GM23338 (cell line): Measurements from ENCODE around the gene RYR3. TPM values are rescaled to one million over a fixed set of nuclear protein-coding genes. Genes with fewer than 3 reads are reported as not detected.

Experiments
- ATAC-seq: fragments of 200-7000 bp; cut with Tn5 transposase; 3 replicates; pipeline ENCODE4 v1.9.1; 2020
- DNase-seq: peaks from one replicate; pipeline ENCODE4 v3.0.0-alpha.2; 2015; ENCODE audit warnings: low spot score
- H2AFZ ChIP-seq: fragments of 200-600 bp; sonication (generic); 2 replicates; pipeline ENCODE4 v1.8.0; 2016; ENCODE audit warnings: antibody characterized with exemption, mild to moderate bottlenecking, moderate library complexity
- H3F3A ChIP-seq: fragments of 200-600 bp; sonication (generic); replicated peaks from 2 replicates; pipeline ENCODE4 v1.8.0; 2017; ENCODE audit warnings: antibody characterized with exemption, mixed run types, low read depth
- H3K27ac ChIP-seq: fragments of 200-600 bp; sonication (generic); 2 replicates; pipeline ENCODE4 v1.6.1; 2016; ENCODE audit warnings: low read depth
- H3K27me3 ChIP-seq: fragments of 200-600 bp; sonication (generic); 2 replicates; pipeline ENCODE4 v1.8.0; 2016; ENCODE audit warnings: mild to moderate bottlenecking, mixed run types, moderate library complexity; ENCODE audit not compliant: insufficient read depth
- H3K36me3 ChIP-seq: fragments of 200-600 bp; sonication (generic); 2 replicates; pipeline ENCODE4 v1.8.0; 2016; ENCODE audit warnings: mild to moderate bottlenecking; ENCODE audit not compliant: insufficient read depth
- H3K4me1 ChIP-seq: fragments of 200-600 bp; sonication (generic); 2 replicates; pipeline ENCODE4 v1.8.0; 2016; ENCODE audit warnings: mild to moderate bottlenecking, moderate library complexity; ENCODE audit not compliant: insufficient read depth
- H3K4me2 ChIP-seq: fragments of 200-600 bp; sonication (generic); 2 replicates; pipeline ENCODE4 v1.7.1; 2017; ENCODE audit warnings: mixed run types
- H3K4me3 ChIP-seq: fragments of 200-600 bp; sonication (generic); 2 replicates; pipeline ENCODE4 v1.6.1; 2016; ENCODE audit warnings: mixed run types
- H3K79me2 ChIP-seq: fragments of 200-600 bp; sonication (generic); replicated peaks from 2 replicates; pipeline ENCODE4 v1.8.0; 2017; ENCODE audit warnings: mild to moderate bottlenecking; ENCODE audit not compliant: insufficient read depth
- H3K9me2 ChIP-seq: fragments of 200-600 bp; sonication (generic); 2 replicates; pipeline ENCODE4 v1.8.0; 2017; ENCODE audit not compliant: insufficient read depth
- H4K20me1 ChIP-seq: fragments of 200-600 bp; sonication (generic); replicated peaks from 2 replicates; pipeline ENCODE4 v1.8.0; 2017; ENCODE audit warnings: mild to moderate bottlenecking; ENCODE audit not compliant: insufficient read depth
- H3K27ac Mint-ChIP-seq: 2 replicates; pipeline ENCODE4 v1.8.0; 2020; ENCODE audit warnings: inconsistent platforms, mild to moderate bottlenecking, moderate library complexity, mixed read lengths
- H3K27me3 Mint-ChIP-seq: 3 replicates; pipeline ENCODE4 v1.8.0; 2022; ENCODE audit warnings: low read depth, mild to moderate bottlenecking, moderate library complexity, mixed read lengths, inconsistent platforms; ENCODE audit not compliant: insufficient read depth, poor library complexity
- H3K36me3 Mint-ChIP-seq: 3 replicates; pipeline ENCODE4 v1.8.0; 2021; ENCODE audit warnings: low read depth, mild to moderate bottlenecking, inconsistent platforms, moderate library complexity, mixed read lengths
- H3K4me1 Mint-ChIP-seq: 3 replicates; pipeline ENCODE4 v1.8.0; 2020; ENCODE audit warnings: mild to moderate bottlenecking, inconsistent platforms, mixed read lengths
- H3K4me3 Mint-ChIP-seq: 3 replicates; pipeline ENCODE4 v1.8.0; 2021; ENCODE audit warnings: moderate library complexity, mild to moderate bottlenecking, inconsistent platforms, mixed read lengths
- H3K9me3 Mint-ChIP-seq: 3 replicates; pipeline ENCODE4 v1.8.0; 2020; ENCODE audit warnings: moderate library complexity, mild to moderate bottlenecking, inconsistent platforms, mixed read lengths
- CREB1 ChIP-seq: fragments of 250-450 bp; sonication (Bioruptor Pico); IDR thresholded peaks from 2 replicates; pipeline ENCODE4 v1.5.0; 2020; ENCODE audit warnings: low read depth, mild to moderate bottlenecking, moderate library complexity
- EZH2phosphoT487 ChIP-seq: fragments of 200-600 bp; sonication (generic); IDR thresholded peaks from one replicate; pipeline ENCODE4 v1.8.1; 2018; ENCODE audit warnings: antibody characterized with exemption; ENCODE audit not compliant: unreplicated experiment
- NANOG ChIP-seq: IDR thresholded peaks from 2 replicates; pipeline ENCODE4 v1.6.1; 2016; ENCODE audit warnings: antibody characterized with exemption, borderline replicate concordance
- POLR2AphosphoS5 ChIP-seq: IDR thresholded peaks from 2 replicates; pipeline ENCODE4 v1.6.1; 2016; ENCODE audit warnings: antibody characterized with exemption, low read depth
- STAT1 ChIP-seq: IDR thresholded peaks from one replicate; pipeline ENCODE4 v1.6.1; 2016; ENCODE audit warnings: antibody characterized with exemption; ENCODE audit not compliant: unreplicated experiment
- ZNF114 ChIP-seq: fragments of 250-450 bp; sonication (Bioruptor Pico); IDR thresholded peaks from 2 replicates; pipeline ENCODE4 v1.5.0; 2020; ENCODE audit warnings: mild to moderate bottlenecking, moderate library complexity
- ZNF462 ChIP-seq: fragments of 250-450 bp; sonication (Bioruptor Pico); IDR thresholded peaks from 2 replicates; pipeline ENCODE4 v1.5.0; 2020; ENCODE audit warnings: mild to moderate bottlenecking, moderate library complexity
- polyA plus RNA-seq: library from polyadenylated mRNA; unstranded; fragments of >200 nt; fragmentation: Nextera tagmentation; extraction: Ambion mirVana; gene quantifications from 2 replicates; pipeline ENCODE4 v1.2.1, GENCODE V29; 2016
- total RNA-seq: library from RNA; depleted of rRNA; stranded (reverse); fragments of >200 nt; shearing (Covaris generic); gene quantifications from 2 replicates; pipeline ENCODE4 v1.2.3, GENCODE V29; 2014
- TF ChIP-seq, protein P1 (sequence below), 2 experiments: fragments of 200-600 bp in 1 of 2; sonication (generic) in 1 of 2; conservative IDR thresholded peaks; 2 replicates each; pipeline versions ENCODE4 v1.5.1 to v1.6.1; 2016 to 2017; ENCODE audit warnings: antibody characterized with exemption in 2 of 2, low read depth in 2 of 2, mild to moderate bottlenecking in 2 of 2, moderate library complexity in 1 of 2
- TF ChIP-seq, protein P2 (sequence below): IDR thresholded peaks from one replicate; pipeline ENCODE4 v1.6.1; 2018; ENCODE audit warnings: antibody characterized with exemption; ENCODE audit not compliant: unreplicated experiment
- TF ChIP-seq, protein P3 (sequence below): IDR thresholded peaks from 2 replicates; pipeline ENCODE4 v1.6.1; 2016; ENCODE audit warnings: antibody characterized with exemption

The RYR3 gene
- total and polyA plus RNA-seq, 2 experiments from 2014 or later: 1.1 to 1.2 TPM

- Histone ChIP-seq H3K27ac (no peak overlapping the region), H3K36me3 (no peaks in the 10 kb centered on the region), H3K27me3 (no peaks in the 10 kb centered on the region), H3K4me3 (no peak overlapping the region), H3K4me1 (no peaks in the 10 kb centered on the region), H3F3A (no peaks in the 10 kb centered on the region; the same call in 1 of the 2 replicates), H3K9me2 (no peaks in the 10 kb centered on the region), H3K79me2 (no peaks in the 10 kb centered on the region), H2AFZ (no peak overlapping the region), H3K4me2 (no peak overlapping the region), H4K20me1 (no peaks in the 10 kb centered on the region)
- Mint-ChIP-seq H3K4me1 (peaks cover 13% of the 10 kb centered on the region), H3K27me3 (peaks cover 4% of the 10 kb centered on the region), H3K4me3 (no peak overlapping the region), H3K36me3 (no peaks in the 10 kb centered on the region; the same call in 2 of the 3 replicates), H3K9me3 (no peaks in the 10 kb centered on the region), H3K27ac (no peak overlapping the region)
- ATAC-seq (peak; percentile 23), DNase-seq (no peak)
- TF ChIP-seq EZH2phosphoT487: no peak
- TF ChIP-seq, protein P1, sequence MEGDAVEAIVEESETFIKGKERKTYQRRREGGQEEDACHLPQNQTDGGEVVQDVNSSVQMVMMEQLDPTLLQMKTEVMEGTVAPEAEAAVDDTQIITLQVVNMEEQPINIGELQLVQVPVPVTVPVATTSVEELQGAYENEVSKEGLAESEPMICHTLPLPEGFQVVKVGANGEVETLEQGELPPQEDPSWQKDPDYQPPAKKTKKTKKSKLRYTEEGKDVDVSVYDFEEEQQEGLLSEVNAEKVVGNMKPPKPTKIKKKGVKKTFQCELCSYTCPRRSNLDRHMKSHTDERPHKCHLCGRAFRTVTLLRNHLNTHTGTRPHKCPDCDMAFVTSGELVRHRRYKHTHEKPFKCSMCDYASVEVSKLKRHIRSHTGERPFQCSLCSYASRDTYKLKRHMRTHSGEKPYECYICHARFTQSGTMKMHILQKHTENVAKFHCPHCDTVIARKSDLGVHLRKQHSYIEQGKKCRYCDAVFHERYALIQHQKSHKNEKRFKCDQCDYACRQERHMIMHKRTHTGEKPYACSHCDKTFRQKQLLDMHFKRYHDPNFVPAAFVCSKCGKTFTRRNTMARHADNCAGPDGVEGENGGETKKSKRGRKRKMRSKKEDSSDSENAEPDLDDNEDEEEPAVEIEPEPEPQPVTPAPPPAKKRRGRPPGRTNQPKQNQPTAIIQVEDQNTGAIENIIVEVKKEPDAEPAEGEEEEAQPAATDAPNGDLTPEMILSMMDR (conservative IDR thresholded peaks at IDR 0.05; ENCODE audit: low read depth in 2 of 2): peak in 1 of 2 experiments; percentile 29; a peak in 1 of 4 replicates
Measured at GRCh38 chr15:33701304-33701696, 390.5 kb downstream of the RYR3 start.

- no peaks in the 10 kb centered on the region for H3K36me3 ChIP-seq
- H3F3A ChIP-seq: no peaks in the 10 kb centered on the region
- H3K79me2 ChIP-seq: no peaks in the 10 kb centered on the region
- Mint-ChIP-seq H3K36me3 (peaks cover 22% of the 10 kb centered on the region), H3K9me3 (peaks cover 25% of the 10 kb centered on the region), H3K4me1 (no peaks in the 10 kb centered on the region), H3K4me3 (no peak overlapping the region), H3K27me3 (peaks cover 2% of the 10 kb centered on the region), H3K27ac (no peak overlapping the region)
- no peak overlapping the region for H2AFZ ChIP-seq
- no peaks in the 10 kb centered on the region for H3K27me3 ChIP-seq
- no peak for ATAC-seq
- no peaks in the 10 kb centered on the region for H4K20me1 ChIP-seq
- H3K27ac ChIP-seq: no peak overlapping the region
- no peak overlapping the region for H3K4me3 ChIP-seq
- H3K9me2 ChIP-seq: peaks cover 5% of the 10 kb centered on the region; the same call in 1 of the 2 replicates
- no peak for DNase-seq
- H3K4me2 ChIP-seq: no peak overlapping the region
- H3K4me1 ChIP-seq: no peaks in the 10 kb centered on the region
- TF ChIP-seq, protein P2, sequence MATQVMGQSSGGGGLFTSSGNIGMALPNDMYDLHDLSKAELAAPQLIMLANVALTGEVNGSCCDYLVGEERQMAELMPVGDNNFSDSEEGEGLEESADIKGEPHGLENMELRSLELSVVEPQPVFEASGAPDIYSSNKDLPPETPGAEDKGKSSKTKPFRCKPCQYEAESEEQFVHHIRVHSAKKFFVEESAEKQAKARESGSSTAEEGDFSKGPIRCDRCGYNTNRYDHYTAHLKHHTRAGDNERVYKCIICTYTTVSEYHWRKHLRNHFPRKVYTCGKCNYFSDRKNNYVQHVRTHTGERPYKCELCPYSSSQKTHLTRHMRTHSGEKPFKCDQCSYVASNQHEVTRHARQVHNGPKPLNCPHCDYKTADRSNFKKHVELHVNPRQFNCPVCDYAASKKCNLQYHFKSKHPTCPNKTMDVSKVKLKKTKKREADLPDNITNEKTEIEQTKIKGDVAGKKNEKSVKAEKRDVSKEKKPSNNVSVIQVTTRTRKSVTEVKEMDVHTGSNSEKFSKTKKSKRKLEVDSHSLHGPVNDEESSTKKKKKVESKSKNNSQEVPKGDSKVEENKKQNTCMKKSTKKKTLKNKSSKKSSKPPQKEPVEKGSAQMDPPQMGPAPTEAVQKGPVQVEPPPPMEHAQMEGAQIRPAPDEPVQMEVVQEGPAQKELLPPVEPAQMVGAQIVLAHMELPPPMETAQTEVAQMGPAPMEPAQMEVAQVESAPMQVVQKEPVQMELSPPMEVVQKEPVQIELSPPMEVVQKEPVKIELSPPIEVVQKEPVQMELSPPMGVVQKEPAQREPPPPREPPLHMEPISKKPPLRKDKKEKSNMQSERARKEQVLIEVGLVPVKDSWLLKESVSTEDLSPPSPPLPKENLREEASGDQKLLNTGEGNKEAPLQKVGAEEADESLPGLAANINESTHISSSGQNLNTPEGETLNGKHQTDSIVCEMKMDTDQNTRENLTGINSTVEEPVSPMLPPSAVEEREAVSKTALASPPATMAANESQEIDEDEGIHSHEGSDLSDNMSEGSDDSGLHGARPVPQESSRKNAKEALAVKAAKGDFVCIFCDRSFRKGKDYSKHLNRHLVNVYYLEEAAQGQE: no peak
- TF ChIP-seq EZH2phosphoT487 (no peak), CREB1 (no peak), NANOG (no peak), ZNF114 (CRISPR knock-in tag) (no peak), ZNF462 (CRISPR knock-in tag) (no peak), STAT1 (no peak), POLR2AphosphoS5 (no peak)
- TF ChIP-seq, protein P3, sequence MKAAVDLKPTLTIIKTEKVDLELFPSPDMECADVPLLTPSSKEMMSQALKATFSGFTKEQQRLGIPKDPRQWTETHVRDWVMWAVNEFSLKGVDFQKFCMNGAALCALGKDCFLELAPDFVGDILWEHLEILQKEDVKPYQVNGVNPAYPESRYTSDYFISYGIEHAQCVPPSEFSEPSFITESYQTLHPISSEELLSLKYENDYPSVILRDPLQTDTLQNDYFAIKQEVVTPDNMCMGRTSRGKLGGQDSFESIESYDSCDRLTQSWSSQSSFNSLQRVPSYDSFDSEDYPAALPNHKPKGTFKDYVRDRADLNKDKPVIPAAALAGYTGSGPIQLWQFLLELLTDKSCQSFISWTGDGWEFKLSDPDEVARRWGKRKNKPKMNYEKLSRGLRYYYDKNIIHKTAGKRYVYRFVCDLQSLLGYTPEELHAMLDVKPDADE: no peak
Measured at GRCh38 chr15:33706173-33706572, 395.4 kb downstream of the RYR3 start.
